H7 (cell line): ENCODE data around the gene TAAR5. TPM values are rescaled to one million over a fixed set of nuclear protein-coding genes. Genes with fewer than 3 reads are reported as not detected.

Experiments used
- DNase-seq: peaks from one replicate; pipeline ENCODE4 v3.0.0; 2012
- H3K27me3 ChIP-seq: 2 replicates; pipeline ENCODE4 v1.6.0; 2011; ENCODE audit warnings: mild to moderate bottlenecking, low read length; ENCODE audit not compliant: control insufficient read depth, insufficient read depth
- H3K36me3 ChIP-seq: replicated peaks from 2 replicates; pipeline ENCODE4 v1.5.1; 2011; ENCODE audit warnings: low read length; ENCODE audit not compliant: control insufficient read depth, insufficient read depth
- H3K4me3 ChIP-seq: 2 replicates; pipeline ENCODE4 v1.5.1; 2011; ENCODE audit warnings: low read depth, mild to moderate bottlenecking, control low read depth, low read length, moderate library complexity; ENCODE audit not compliant: insufficient read depth
- total RNA-seq: library from RNA; depleted of rRNA; stranded (reverse); fragments of >200 nt; shearing (Covaris generic); gene quantifications from 2 replicates; pipeline ENCODE4 v1.2.3, GENCODE V29; 2014; rRNA removed

Gene TAAR5
- total RNA-seq, 1 experiment from 2014 or later: not detected

DNA sequence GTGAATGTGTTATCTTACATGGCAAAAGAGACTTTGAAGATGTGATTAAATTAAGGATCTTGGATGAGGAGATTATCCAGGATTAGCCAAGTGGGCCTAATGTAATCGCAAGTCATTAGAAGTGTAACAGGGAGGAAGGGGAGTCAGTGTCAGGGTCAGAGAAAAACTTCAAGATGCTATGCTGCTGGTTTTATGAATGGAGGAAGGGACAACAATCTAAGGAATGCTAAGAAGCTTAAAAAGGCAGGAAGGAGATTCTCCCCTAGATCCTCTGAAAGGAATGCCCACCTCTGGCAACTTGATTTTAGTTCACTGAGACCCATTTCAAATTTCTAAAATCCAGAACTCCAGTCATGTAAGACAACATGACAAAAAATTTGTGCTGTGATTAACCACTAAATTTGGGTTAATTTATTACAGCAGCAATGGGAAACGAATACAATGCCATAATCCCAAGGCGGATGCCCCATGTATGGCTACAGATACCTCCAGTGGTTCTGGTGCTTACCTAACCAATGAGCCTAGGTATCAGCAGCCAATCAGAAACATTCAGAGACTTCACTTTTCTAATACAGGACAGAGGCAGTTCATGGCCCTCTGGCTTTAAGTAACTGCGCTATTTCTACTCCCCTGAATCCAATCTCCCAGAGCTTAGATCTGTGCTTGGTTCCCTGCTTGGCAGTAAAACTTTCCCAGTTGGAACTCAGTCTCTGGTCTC lies 40.6 kb downstream of the TAAR5 start:
- Histone ChIP-seq H3K27me3 (no peaks in the 10 kb centered on the region), H3K4me3 (no peak overlapping the region), H3K36me3 (no peaks in the 10 kb centered on the region)
- no peak for DNase-seq

DNA sequence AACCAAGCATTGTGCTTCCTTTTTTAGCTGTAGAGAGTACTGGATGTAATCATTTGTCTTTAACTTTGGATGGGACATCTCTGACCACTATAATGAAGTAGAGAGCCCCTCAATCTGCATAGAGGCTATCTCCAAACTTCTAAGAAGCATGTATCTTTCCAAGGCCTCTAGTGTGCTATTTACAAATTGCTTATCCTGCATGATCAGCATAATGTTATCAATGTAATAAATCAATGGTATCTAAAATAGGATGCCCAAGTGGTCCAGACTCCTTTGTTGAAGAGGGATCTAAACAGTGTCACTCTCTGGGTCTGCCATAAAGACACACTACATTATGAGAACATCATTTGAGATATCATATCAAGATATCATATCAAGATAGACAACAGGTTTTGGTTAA lies 44.7 kb downstream of the TAAR5 start:
- no peaks in the 10 kb centered on the region for H3K27me3 ChIP-seq
- DNase-seq: no peak
- H3K36me3 ChIP-seq: no peaks in the 10 kb centered on the region
- H3K4me3 ChIP-seq: no peak overlapping the region

Other genes with a start within 250 kb of the TAAR5 start
- gene MOXD1, start 188.3 kb downstream of the TAAR5 start, total RNA-seq: 0.37 and 0.69 TPM in 2 replicates
- gene STX7, start 76.6 kb downstream of the TAAR5 start, total RNA-seq: 19.6 and 22.1 TPM in 2 replicates
- not detected in 2 replicates for gene TAAR9, start 51.5 kb downstream of the TAAR5 start, total RNA-seq
- not detected in 2 replicates for gene TAAR8, start 37.1 kb downstream of the TAAR5 start, total RNA-seq
- gene TAAR6, start 19.4 kb downstream of the TAAR5 start, total RNA-seq: not detected in 2 replicates
- not detected in 2 replicates for gene TAAR2, start 34.5 kb upstream of the TAAR5 start, total RNA-seq
- gene TAAR1, start 69.4 kb upstream of the TAAR5 start, total RNA-seq: not detected in 2 replicates
- not detected in 2 replicates for gene VNN1, start 124.3 kb upstream of the TAAR5 start, total RNA-seq
- not detected in 2 replicates for gene VNN2, start 168.2 kb upstream of the TAAR5 start, total RNA-seq
- gene SLC18B1, start 208.9 kb upstream of the TAAR5 start, total RNA-seq: 15.8 and 17.5 TPM in 2 replicates
- 2,887 and 2,908 TPM in 2 replicates for gene RPS12, start 224.8 kb upstream of the TAAR5 start, total RNA-seq